K562 (cell line): Measurements from ENCODE around the gene FOXS1. TPM values are rescaled to one million over a fixed set of nuclear protein-coding genes. Genes with fewer than 3 reads are reported as not detected.

Experiments used
- CREB3 ChIP-seq: fragments of 450-650 bp; conservative IDR thresholded peaks from 2 replicates; pipeline ENCODE4 v1.6.1; 2016; ENCODE audit warnings: missing genetic modification characterization, low read depth, mild to moderate bottlenecking, missing compliant biosample characterization, moderate library complexity
- IRF2 ChIP-seq: sonication (generic); formaldehyde crosslinking; IDR thresholded peaks from 2 replicates; pipeline ENCODE4 v1.8.1; 2022; ENCODE audit warnings: mild to moderate bottlenecking, missing genetic modification reagents
- RCOR1 ChIP-seq, 2 experiments: IDR thresholded peaks; 2 replicates each; pipeline ENCODE4 v1.6.1; 2012; ENCODE audit warnings: low read depth in 2 of 2, low read length in 2 of 2, borderline replicate concordance in 1 of 2, improper control_type of control experiment in 1 of 2
- SP1 ChIP-seq: sonication (generic); formaldehyde crosslinking; IDR thresholded peaks from 2 replicates; pipeline ENCODE4 v1.8.1; 2022; ENCODE audit warnings: mild to moderate bottlenecking, missing genetic modification reagents
- polyA plus RNA-seq, 8 experiments: library from polyadenylated mRNA; depleted of rRNA in 4 of 8; stranded (reverse) in 5 of 8; unstranded in 3 of 8; fragments of >200 nt; fragmentation: Nextera tagmentation in 2 of 8; fragmentation: Illumina TruSeq in 1 of 8; extraction: Ambion mirVana in 2 of 8; extraction: Trizol in 1 of 8; gene quantifications; 2 replicates each; pipeline versions ENCODE4 v1.2.1 to v1.2.3, GENCODE V29; 2011 to 2014; ENCODE audit warnings: inconsistent platforms in 1 of 8, missing spikeins in 1 of 8
- total RNA-seq, 7 experiments: library from RNA; depleted of rRNA in 6 of 7; stranded (reverse); fragments of >200 nt in 6 of 7; fragmentation: Illumina TruSeq in 2 of 7; extraction: Trizol in 2 of 7; gene quantifications; 2 replicates each; pipeline versions ENCODE4 v1.2.1 to v1.2.3, GENCODE V29; 2011 to 2021; ENCODE audit warnings: low replicate concordance in 1 of 7
- TF ChIP-seq, protein P1 (sequence below): sonication (generic); formaldehyde crosslinking; IDR thresholded peaks from 2 replicates; pipeline ENCODE4 v1.8.0; 2022; ENCODE audit warnings: mild to moderate bottlenecking, missing genetic modification reagents
- TF ChIP-seq, protein P2 (sequence below): fragments of 450-650 bp; IDR thresholded peaks from 2 replicates; pipeline ENCODE4 v1.6.1; 2016

The FOXS1 gene
- total and polyA plus RNA-seq, 9 of the 15 experiments (the other 6 are each of a cell fraction or from before 2014, with no cell fraction given) = not detected

- TF ChIP-seq, protein P1, sequence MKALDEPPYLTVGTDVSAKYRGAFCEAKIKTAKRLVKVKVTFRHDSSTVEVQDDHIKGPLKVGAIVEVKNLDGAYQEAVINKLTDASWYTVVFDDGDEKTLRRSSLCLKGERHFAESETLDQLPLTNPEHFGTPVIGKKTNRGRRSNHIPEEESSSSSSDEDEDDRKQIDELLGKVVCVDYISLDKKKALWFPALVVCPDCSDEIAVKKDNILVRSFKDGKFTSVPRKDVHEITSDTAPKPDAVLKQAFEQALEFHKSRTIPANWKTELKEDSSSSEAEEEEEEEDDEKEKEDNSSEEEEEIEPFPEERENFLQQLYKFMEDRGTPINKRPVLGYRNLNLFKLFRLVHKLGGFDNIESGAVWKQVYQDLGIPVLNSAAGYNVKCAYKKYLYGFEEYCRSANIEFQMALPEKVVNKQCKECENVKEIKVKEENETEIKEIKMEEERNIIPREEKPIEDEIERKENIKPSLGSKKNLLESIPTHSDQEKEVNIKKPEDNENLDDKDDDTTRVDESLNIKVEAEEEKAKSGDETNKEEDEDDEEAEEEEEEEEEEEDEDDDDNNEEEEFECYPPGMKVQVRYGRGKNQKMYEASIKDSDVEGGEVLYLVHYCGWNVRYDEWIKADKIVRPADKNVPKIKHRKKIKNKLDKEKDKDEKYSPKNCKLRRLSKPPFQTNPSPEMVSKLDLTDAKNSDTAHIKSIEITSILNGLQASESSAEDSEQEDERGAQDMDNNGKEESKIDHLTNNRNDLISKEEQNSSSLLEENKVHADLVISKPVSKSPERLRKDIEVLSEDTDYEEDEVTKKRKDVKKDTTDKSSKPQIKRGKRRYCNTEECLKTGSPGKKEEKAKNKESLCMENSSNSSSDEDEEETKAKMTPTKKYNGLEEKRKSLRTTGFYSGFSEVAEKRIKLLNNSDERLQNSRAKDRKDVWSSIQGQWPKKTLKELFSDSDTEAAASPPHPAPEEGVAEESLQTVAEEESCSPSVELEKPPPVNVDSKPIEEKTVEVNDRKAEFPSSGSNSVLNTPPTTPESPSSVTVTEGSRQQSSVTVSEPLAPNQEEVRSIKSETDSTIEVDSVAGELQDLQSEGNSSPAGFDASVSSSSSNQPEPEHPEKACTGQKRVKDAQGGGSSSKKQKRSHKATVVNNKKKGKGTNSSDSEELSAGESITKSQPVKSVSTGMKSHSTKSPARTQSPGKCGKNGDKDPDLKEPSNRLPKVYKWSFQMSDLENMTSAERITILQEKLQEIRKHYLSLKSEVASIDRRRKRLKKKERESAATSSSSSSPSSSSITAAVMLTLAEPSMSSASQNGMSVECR (CRISPR knock-in tag) = no peak
- TF ChIP-seq CREB3 (tag) (no peak), RCOR1 (IDR thresholded peaks at IDR 0.05; ENCODE audit: borderline replicate concordance in 1 of 2, low read depth in 2 of 2, low read length in 2 of 2) (0 out of 4 replicates have a peak, but pooled peaks of 1 of the 2 experiments have one; percentile 9), IRF2 (CRISPR knock-in tag) (no peak), SP1 (CRISPR knock-in tag) (no peak)
- TF ChIP-seq, protein P2, sequence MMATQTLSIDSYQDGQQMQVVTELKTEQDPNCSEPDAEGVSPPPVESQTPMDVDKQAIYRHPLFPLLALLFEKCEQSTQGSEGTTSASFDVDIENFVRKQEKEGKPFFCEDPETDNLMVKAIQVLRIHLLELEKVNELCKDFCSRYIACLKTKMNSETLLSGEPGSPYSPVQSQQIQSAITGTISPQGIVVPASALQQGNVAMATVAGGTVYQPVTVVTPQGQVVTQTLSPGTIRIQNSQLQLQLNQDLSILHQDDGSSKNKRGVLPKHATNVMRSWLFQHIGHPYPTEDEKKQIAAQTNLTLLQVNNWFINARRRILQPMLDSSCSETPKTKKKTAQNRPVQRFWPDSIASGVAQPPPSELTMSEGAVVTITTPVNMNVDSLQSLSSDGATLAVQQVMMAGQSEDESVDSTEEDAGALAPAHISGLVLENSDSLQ = peak; percentile 23; the same call in 1 of the 2 replicates
- TF ChIP-seq, all 486 proteins: peak for 4
Measured at GRCh38 chr20:31860390-31861134, 15.2 kb upstream of the FOXS1 start (continued).
